GM19372 (cell line): ENCODE results near the gene INF2.

Experiments
- ATAC-seq: cut with Tn5 transposase; IDR thresholded peaks from one replicate; pipeline ENCODE4 v1.9.1; 2021; ENCODE audit warnings: mild to moderate bottlenecking, low read depth, moderate library complexity; ENCODE audit not compliant: unreplicated experiment

The INF2 gene

GRCh38 chr14:104765517-104765916 is 76.1 kb downstream of the INF2 start:
- ATAC-seq: no peak

- no peak for ATAC-seq
These were observed 76.9 kb downstream of the INF2 start for GRCh38 chr14:104766256-104766862.

- no peak for ATAC-seq
These were observed 77.6 kb downstream of the INF2 start for GRCh38 chr14:104766863-104767633.

- ATAC-seq: no peak
These were observed 78.2 kb downstream of the INF2 start for GRCh38 chr14:104767634-104767918.

- no peak for ATAC-seq
These were observed 79.3 kb downstream of the INF2 start for GRCh38 chr14:104768437-104769323.

GRCh38 chr14:104769324-104770071 is 80.1 kb downstream of the INF2 start:
- ATAC-seq: no peak

GRCh38 chr14:104770072-104770579 is 80.7 kb downstream of the INF2 start:
- ATAC-seq: no peak

GRCh38 chr14:104770851-104771272 is 81.4 kb downstream of the INF2 start:
- no peak for ATAC-seq

GRCh38 chr14:104771374-104771773 is 82.0 kb downstream of the INF2 start:
- no peak for ATAC-seq
